Smooth muscle cell (in vitro differentiated cells): Measurements from ENCODE around the gene GALNT12. TPM values are rescaled to one million over a fixed set of nuclear protein-coding genes. Genes with fewer than 3 reads are reported as not detected.

ENCODE experiments used
- DNase-seq: peaks from one replicate; lab custom pipeline; 2025; ENCODE audit not compliant: unreplicated experiment; lab: John Stamatoyannopoulos, UW
- H2AFZ ChIP-seq: fragments of 200-600 bp; sonication (generic); 2 replicates; pipeline ENCODE4 v1.6.0; 2016; ENCODE audit warnings: antibody characterized with exemption, low read depth, mild to moderate bottlenecking
- H3F3A ChIP-seq: fragments of 200-600 bp; sonication (generic); 2 replicates; pipeline ENCODE4 v1.6.0; 2017; ENCODE audit warnings: antibody characterized with exemption, low read depth
- H3K27ac ChIP-seq: fragments of 200-600 bp; sonication (generic); 2 replicates; pipeline ENCODE4 v1.5.1; 2016; ENCODE audit warnings: low read depth, mild to moderate bottlenecking
- H3K27me3 ChIP-seq: fragments of 200-600 bp; sonication (generic); 2 replicates; pipeline ENCODE4 v1.6.1; 2016; ENCODE audit warnings: low read depth, mild to moderate bottlenecking
- H3K36me3 ChIP-seq: fragments of 200-600 bp; sonication (generic); 2 replicates; pipeline ENCODE4 v1.5.1; 2016; ENCODE audit warnings: low read depth
- H3K4me1 ChIP-seq: fragments of 200-600 bp; sonication (generic); 2 replicates; pipeline ENCODE4 v1.5.1; 2016; ENCODE audit warnings: low read depth
- H3K4me2 ChIP-seq: fragments of 200-600 bp; sonication (generic); 2 replicates; pipeline ENCODE4 v1.6.0; 2016; ENCODE audit warnings: mild to moderate bottlenecking
- H3K4me3 ChIP-seq: fragments of 200-600 bp; sonication (generic); 2 replicates; pipeline ENCODE4 v1.5.1; 2016; ENCODE audit warnings: mild to moderate bottlenecking
- H3K79me2 ChIP-seq: fragments of 200-600 bp; sonication (generic); 2 replicates; pipeline ENCODE4 v1.6.0; 2016; ENCODE audit warnings: low read depth, mild to moderate bottlenecking
- H3K9ac ChIP-seq: fragments of 200-600 bp; sonication (generic); 2 replicates; pipeline ENCODE4 v1.6.0; 2016; ENCODE audit warnings: low read depth
- H3K9me3 ChIP-seq: fragments of 200-600 bp; sonication (generic); replicated peaks from 2 replicates; pipeline ENCODE4 v1.5.1; 2016; ENCODE audit warnings: low read depth
- H4K20me1 ChIP-seq: fragments of 200-600 bp; sonication (generic); 2 replicates; pipeline ENCODE4 v1.6.0; 2016; ENCODE audit warnings: low read depth
- CTCF ChIP-seq: fragments of 200-600 bp; sonication (generic); IDR thresholded peaks from 2 replicates; pipeline ENCODE4 v1.5.1; 2017; ENCODE audit warnings: borderline replicate concordance, mild to moderate bottlenecking, antibody characterized with exemption; ENCODE audit not compliant: insufficient read depth, poor library complexity, severe bottlenecking
- WGBS: methylation state at CpG from one replicate; pipeline ENCODE4 v1.1.7; 2016; ENCODE audit warnings: low lambda C conversion rate; 5-methylcytosine and 5-hydroxymethylcytosine counted together
- polyA plus RNA-seq: library from polyadenylated mRNA; unstranded; fragments of >200 nt; fragmentation: Nextera tagmentation; extraction: Ambion mirVana; gene quantifications from 2 replicates; pipeline ENCODE4 v1.2.1, GENCODE V29; 2016
- total RNA-seq: library from RNA; depleted of rRNA; stranded (reverse); fragments of >200 nt; gene quantifications from 2 replicates; pipeline ENCODE4 v1.2.3, GENCODE V29; 2014

GALNT12 gene
- total and polyA plus RNA-seq, 2 experiments from 2014 or later, result 1.7 to 4.0 TPM

GRCh38 chr9:98850851-98851729 is 43.6 kb downstream of the GALNT12 start:
- H3K36me3 ChIP-seq, result no peaks in the 10 kb centered on the region
- no peaks in the 10 kb centered on the region for H4K20me1 ChIP-seq
- no peak for TF ChIP-seq CTCF
- H3K79me2 ChIP-seq, result no peaks in the 10 kb centered on the region
- peak overlapping the region; percentile 47 for H3K9ac ChIP-seq
- H3K27ac ChIP-seq, result peak overlapping the region; percentile 84
- peaks cover 33% of the 10 kb centered on the region for H3F3A ChIP-seq
- H3K4me2 ChIP-seq, result peak overlapping the region; percentile 9
- WGBS, result 71% methylated on average over 11 of the region's 11 CpGs
- no peak overlapping the region for H3K4me3 ChIP-seq
- H3K9me3 ChIP-seq, result no peaks in the 10 kb centered on the region
- H3K4me1 ChIP-seq, result peaks cover 2% of the 10 kb centered on the region
- no peak for DNase-seq
- no peaks in the 10 kb centered on the region for H3K27me3 ChIP-seq
- peak overlapping the region; percentile 47 for H2AFZ ChIP-seq

DNA sequence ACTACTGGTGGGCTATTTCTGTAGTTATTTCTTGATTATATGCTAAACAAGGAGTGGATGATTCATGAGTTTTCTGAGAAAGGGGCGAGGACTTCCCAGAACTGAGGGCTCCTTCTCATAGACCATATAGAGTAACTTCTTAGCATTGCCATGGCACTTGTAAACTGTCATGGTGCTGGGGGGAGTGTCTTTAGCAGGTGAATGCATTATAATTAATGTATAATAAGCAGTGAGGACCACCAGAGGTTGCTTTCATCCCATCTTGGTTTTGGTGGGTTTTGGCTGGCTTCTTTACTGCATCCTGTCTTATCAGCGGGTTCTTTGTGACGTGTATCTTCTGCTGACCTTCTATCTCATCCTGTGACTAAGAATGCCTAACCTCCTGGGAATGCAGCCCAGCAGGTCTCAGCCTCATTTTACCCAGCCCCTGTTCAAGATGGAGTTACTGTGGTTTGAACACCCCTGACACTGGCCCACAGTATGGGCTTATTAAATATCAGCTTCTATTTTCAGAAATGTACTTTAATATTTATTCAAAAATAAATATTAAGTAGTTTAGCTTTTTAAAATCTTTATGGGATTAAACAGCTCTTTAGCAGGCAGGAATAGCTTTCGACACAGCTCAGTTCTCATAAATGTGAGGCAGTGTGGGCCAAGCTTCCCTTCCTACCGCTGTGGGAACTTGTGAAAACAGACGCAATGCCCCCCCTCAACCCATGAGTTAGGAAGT is 44.4 kb downstream of the GALNT12 start:
- WGBS, result 31% methylated on average over 6 of the region's 6 CpGs

GRCh38 chr9:98852460-98852734 is 44.9 kb downstream of the GALNT12 start:
- Histone ChIP-seq H3K4me1 (peaks cover 2% of the 10 kb centered on the region), H3K27me3 (no peaks in the 10 kb centered on the region), H3K4me2 (peak overlapping the region; percentile 9), H3K79me2 (no peaks in the 10 kb centered on the region), H3K9me3 (no peaks in the 10 kb centered on the region), H3K36me3 (no peaks in the 10 kb centered on the region), H3K4me3 (no peak overlapping the region), H3K9ac (peak overlapping the region; percentile 60), H3F3A (peaks cover 38% of the 10 kb centered on the region), H3K27ac (peak overlapping the region; percentile 84), H4K20me1 (no peaks in the 10 kb centered on the region), H2AFZ (peak overlapping the region; percentile 29)
- 72% methylated on average over 6 of the region's 6 CpGs for WGBS
- DNase-seq, result no peak
- no peak for TF ChIP-seq CTCF

More for the DNA sequence above, 44.4 kb downstream of the GALNT12 start:
- Histone ChIP-seq H3K4me1 (peaks cover 2% of the 10 kb centered on the region), H3K4me2 (peak overlapping the region; percentile 9), H3K4me3 (no peak overlapping the region), H3K36me3 (no peaks in the 10 kb centered on the region), H3K79me2 (no peaks in the 10 kb centered on the region), H3K9ac (peak overlapping the region; percentile 60), H3K27ac (peak overlapping the region; percentile 84), H3F3A (peaks cover 38% of the 10 kb centered on the region), H3K9me3 (no peaks in the 10 kb centered on the region), H2AFZ (peak overlapping the region; percentile 47), H4K20me1 (no peaks in the 10 kb centered on the region), H3K27me3 (no peaks in the 10 kb centered on the region)
- DNase-seq, result no peak
- no peak for TF ChIP-seq CTCF
